ENCODE data around the gene SHROOM2. TPM values are rescaled to one million over a fixed set of nuclear protein-coding genes. Genes with fewer than 3 reads are reported as not detected.
"Not testable (repeated sequence)": the region's sequence is repeated elsewhere in the genome, so short reads cannot be mapped to it uniquely, and the experiment has no call there.

The SHROOM2 gene, protein sequence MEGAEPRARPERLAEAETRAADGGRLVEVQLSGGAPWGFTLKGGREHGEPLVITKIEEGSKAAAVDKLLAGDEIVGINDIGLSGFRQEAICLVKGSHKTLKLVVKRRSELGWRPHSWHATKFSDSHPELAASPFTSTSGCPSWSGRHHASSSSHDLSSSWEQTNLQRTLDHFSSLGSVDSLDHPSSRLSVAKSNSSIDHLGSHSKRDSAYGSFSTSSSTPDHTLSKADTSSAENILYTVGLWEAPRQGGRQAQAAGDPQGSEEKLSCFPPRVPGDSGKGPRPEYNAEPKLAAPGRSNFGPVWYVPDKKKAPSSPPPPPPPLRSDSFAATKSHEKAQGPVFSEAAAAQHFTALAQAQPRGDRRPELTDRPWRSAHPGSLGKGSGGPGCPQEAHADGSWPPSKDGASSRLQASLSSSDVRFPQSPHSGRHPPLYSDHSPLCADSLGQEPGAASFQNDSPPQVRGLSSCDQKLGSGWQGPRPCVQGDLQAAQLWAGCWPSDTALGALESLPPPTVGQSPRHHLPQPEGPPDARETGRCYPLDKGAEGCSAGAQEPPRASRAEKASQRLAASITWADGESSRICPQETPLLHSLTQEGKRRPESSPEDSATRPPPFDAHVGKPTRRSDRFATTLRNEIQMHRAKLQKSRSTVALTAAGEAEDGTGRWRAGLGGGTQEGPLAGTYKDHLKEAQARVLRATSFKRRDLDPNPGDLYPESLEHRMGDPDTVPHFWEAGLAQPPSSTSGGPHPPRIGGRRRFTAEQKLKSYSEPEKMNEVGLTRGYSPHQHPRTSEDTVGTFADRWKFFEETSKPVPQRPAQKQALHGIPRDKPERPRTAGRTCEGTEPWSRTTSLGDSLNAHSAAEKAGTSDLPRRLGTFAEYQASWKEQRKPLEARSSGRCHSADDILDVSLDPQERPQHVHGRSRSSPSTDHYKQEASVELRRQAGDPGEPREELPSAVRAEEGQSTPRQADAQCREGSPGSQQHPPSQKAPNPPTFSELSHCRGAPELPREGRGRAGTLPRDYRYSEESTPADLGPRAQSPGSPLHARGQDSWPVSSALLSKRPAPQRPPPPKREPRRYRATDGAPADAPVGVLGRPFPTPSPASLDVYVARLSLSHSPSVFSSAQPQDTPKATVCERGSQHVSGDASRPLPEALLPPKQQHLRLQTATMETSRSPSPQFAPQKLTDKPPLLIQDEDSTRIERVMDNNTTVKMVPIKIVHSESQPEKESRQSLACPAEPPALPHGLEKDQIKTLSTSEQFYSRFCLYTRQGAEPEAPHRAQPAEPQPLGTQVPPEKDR (N-terminal part only)
- 5.0 and 5.4 TPM in 2 replicates for total RNA-seq

DNA sequence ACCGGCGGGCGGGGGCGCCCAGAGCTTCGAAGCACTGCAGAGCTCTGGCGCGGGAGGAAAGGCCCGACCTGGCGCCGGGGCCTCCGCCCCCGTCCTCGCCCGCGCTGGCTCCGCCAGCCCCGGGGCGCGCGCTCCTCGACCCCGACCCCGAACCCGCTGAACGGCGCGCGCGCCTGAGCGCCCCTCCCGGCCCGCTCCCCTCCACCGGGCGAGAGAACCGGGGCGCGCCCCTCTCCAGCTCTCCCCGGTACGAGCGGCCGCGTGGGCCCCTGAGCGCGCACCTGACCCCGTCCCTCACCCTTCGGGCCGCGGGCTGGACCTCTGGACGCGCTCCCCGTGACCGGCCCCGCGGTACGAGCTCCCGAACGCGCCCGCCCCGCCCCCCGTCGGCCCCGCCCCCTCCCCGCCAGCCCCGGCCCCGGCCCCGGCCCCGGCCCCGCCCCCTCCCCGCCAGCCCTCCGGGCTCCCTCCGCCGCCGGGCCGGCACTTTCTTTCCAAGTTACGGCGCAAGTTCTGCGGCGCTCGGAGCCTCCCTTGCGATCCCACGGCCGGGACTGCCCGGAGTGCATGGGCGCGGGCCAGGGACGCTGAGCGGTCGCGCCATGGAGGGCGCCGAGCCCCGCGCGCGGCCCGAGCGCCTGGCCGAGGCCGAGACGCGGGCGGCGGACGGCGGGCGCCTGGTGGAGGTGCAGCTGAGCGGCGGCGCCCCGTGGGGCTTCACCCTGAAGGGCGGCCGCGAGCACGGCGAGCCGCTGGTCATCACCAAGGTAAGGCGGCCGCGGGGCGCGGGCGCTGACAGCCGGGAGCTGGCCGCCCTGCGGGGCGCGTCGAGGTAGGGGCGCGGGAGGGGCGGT, at the start of gene SHROOM2:
Gene SHROOM2 (plus strand): TSS at position 486 of the 854 bp plus-strand sequence. CDS start 117 bp downstream, at position 603.
- peak; percentile 19 to 51 for DNase-seq (ENCODE audit: low read depth in 2 of 2)

GRCh38 chrX:9737363-9737762, 48.9 kb upstream of the SHROOM2 start:
- no peak for DNase-seq (ENCODE audit: low read depth in 2 of 2)

- DNase-seq (ENCODE audit: low read depth in 2 of 2): no peak
Measured at GRCh38 chrX:9738151-9738550, 48.1 kb upstream of the SHROOM2 start.

GRCh38 chrX:9739130-9739529, 47.1 kb upstream of the SHROOM2 start:
- no peak for DNase-seq (ENCODE audit: low read depth in 2 of 2)

- DNase-seq (ENCODE audit: low read depth in 2 of 2): peak; percentile 77 to 95
Measured at GRCh38 chrX:9745417-9746115, 40.7 kb upstream of the SHROOM2 start.

GRCh38 chrX:9746148-9746888, 39.9 kb upstream of the SHROOM2 start:
- DNase-seq (ENCODE audit: low read depth in 2 of 2): peak; percentile 90 to 92

GRCh38 chrX:9747644-9748043, 38.6 kb upstream of the SHROOM2 start:
- DNase-seq (ENCODE audit: low read depth in 2 of 2): no peak

- peak; percentile 23 to 63 for DNase-seq (ENCODE audit: low read depth in 2 of 2)
Measured at GRCh38 chrX:9749146-9749692, 37.0 kb upstream of the SHROOM2 start.

DNA sequence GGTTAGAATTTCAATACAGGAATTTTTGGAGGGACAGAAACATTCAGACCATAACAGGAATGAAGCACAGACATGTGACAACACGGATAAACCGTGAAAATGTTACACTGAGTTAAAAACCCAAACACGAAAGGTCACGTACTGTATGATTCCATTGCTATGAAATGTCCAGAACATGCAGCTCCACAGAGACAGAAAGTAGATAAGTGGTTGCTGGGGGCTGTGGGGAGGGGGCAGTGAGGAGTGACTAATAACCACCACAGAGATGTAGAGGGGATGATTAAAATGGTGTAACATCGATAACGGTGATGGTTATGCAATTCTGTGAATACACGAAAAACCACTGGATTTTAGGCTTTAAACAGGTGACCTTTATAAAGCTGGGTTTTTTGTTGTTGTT, 28.9 kb upstream of the SHROOM2 start:
- DNase-seq (ENCODE audit: low read depth in 2 of 2): no peak

- DNase-seq (ENCODE audit: low read depth in 2 of 2): no peak
Measured at GRCh38 chrX:9758021-9758638, 28.1 kb upstream of the SHROOM2 start.

DNA sequence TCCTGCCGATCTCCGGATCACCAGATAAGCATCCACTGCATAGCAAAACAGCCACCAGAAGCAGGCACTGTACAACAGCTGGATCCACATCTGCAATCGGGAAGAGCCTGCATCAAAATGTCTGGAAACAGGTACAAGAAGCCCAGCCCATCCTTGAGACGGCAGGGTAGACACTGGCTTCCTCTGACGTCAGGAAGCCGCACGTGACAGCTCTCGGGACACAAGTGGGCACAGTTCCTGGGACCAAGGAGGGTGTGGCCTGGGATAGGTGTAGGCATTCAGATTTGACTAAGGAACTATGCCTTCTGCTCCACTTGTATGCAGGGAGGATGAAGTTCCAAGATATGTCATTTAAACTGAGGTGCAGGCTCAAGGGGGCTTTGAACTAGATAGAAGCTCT, 26.9 kb upstream of the SHROOM2 start:
- DNase-seq (ENCODE audit: low read depth in 2 of 2): no peak

DNA sequence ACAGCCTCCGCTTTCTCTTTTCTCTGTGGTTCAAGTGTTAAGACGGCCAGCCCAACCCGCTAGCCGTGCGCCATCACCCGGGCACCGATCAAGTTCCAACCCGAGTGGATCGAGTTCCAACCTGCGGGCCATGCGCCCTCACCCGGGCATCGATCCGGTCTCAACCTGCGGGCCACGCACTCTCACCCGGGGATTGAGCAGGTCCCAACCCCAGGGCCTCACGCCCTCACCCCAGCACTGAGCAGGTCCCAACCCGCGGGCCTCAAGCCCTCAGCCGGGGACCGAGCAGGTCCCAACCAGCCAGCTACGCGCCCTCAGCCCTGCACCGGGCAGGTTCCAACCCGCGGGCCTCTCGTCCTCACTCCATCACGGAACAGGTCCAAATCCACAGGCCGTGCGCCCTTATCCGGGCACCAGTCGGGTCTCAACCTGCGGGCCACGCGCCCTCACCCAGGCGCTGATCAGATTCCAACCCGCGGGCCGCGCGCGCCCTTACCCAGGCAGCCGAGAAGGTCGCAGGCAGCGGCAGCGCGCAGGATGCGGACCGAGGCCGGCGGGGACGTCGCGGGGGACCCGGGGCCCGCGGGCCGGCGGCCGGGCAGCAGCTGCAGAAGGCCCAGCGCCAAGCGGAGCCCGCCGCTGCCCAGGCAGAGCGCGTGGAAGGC, 21.0 kb upstream of the SHROOM2 start:
- DNase-seq (ENCODE audit: low read depth in 2 of 2): no peak

GRCh38 chrX:9765737-9766097, 20.5 kb upstream of the SHROOM2 start, which contains the start of gene GPR143:
Gene GPR143 (minus strand): TSS chrX:9765847. CDS start chrX:9765817, 30 bp downstream.
- DNase-seq (ENCODE audit: low read depth in 2 of 2): no peak

DNA sequence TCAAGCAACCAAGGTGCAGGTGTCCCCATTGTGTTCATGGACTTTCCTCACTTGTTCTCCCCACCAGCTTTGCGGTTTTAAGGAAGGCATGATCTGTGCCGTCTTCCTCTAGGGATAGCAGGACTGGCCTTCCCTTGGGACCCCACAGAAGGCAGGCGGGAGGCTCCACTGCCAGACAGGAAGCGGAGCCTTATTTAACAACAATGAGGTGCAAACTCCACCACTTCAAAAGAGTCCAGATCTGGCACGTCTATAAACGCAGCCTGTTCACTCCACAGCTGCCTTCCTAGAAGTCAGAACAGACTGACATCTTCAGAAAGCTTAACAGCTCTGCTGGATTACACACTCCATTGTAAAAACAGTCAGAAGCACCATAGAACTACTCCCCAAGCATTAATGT, 18.9 kb upstream of the SHROOM2 start:
- DNase-seq (ENCODE audit: low read depth in 2 of 2): peak in 1 of 2 donors; percentile 47

- DNase-seq (ENCODE audit: low read depth in 2 of 2): not testable (repeated sequence)
Measured at GRCh38 chrX:9768321-9768839, 17.8 kb upstream of the SHROOM2 start.

- peak in 1 of 2 donors; percentile 80 for DNase-seq (ENCODE audit: low read depth in 2 of 2)
Measured at GRCh38 chrX:9770319-9770718, 15.9 kb upstream of the SHROOM2 start.

DNA sequence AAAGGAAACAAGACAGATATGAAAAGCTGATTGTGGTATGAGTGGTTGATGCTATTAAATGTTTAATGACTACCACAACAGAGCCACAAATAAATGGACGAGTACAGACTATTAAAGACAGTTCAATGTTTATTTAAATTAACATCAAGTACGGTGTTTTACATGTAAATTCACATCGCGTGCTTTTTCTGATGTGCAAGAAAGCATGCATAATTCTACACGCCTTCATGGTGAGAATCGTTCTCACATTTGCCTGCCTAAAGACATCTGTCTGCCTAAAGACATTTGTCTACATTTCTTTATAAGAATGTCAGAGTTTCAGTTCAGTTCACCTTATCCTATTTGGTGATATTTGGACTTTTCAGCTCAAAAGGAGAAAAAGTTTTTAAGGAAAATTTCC, 13.3 kb upstream of the SHROOM2 start:
- DNase-seq (ENCODE audit: low read depth in 2 of 2): no peak

GRCh38 chrX:9775930-9776329, 10.3 kb upstream of the SHROOM2 start:
- DNase-seq (ENCODE audit: low read depth in 2 of 2): peak in 1 of 2 donors; percentile 18

All from lung microvascular endothelial cell (primary cell).